H1 (cell line): ENCODE data around the gene WAC. TPM values are rescaled to one million over a fixed set of nuclear protein-coding genes. Genes with fewer than 3 reads are reported as not detected.

ENCODE experiments used
- KDM5A ChIP-seq: fragments of 200-600 bp; IDR thresholded peaks from 2 replicates; pipeline ENCODE4 v1.7.1; 2012; ENCODE audit warnings: mild to moderate bottlenecking, low read length, inconsistent platforms, mixed read lengths
- PHF8 ChIP-seq: fragments of 200-600 bp; sonication (generic); conservative IDR thresholded peaks from 2 replicates; pipeline ENCODE4 v1.7.1; 2012; ENCODE audit warnings: low read depth, mild to moderate bottlenecking, inconsistent platforms, low read length, moderate library complexity
- SIN3A ChIP-seq, 2 experiments: IDR thresholded peaks in 1 of 2; conservative IDR thresholded peaks in 1 of 2; 2 replicates each; pipeline ENCODE4 v1.6.1; 2011 to 2012; ENCODE audit warnings: low read length in 2 of 2, improper control_type of control experiment in 1 of 2, low read depth in 1 of 2, mild to moderate bottlenecking in 1 of 2
- SP4 ChIP-seq: IDR thresholded peaks from 2 replicates; pipeline ENCODE4 v1.6.1; 2012; ENCODE audit warnings: low read length, inconsistent platforms
- USF2 ChIP-seq: IDR thresholded peaks from 2 replicates; pipeline ENCODE4 v1.6.1; 2011; ENCODE audit warnings: low read length, improper control_type of control experiment
- polyA plus RNA-seq, 7 experiments: library from polyadenylated mRNA; depleted of rRNA in 3 of 7; stranded (reverse) in 5 of 7; unstranded in 2 of 7; fragments of >200 nt in 5 of 7; fragments of 200-250 nt in 2 of 7; gene quantifications; 1 replicate in 5 of 7; 2 replicates in 1 of 7; 4 replicates in 1 of 7; pipeline versions ENCODE4 v1.2.1 to v1.2.3, GENCODE V29; 2011 to 2013; ENCODE audit warnings: missing spikeins in 2 of 7, mixed read lengths in 2 of 7
- total RNA-seq: library from RNA; stranded (reverse); fragmentation: NEBNext Ultra II Directional; extraction: Animal tissue kit (Norgen Biotek cat#: 25700); gene quantifications from 2 replicates; pipeline ENCODE4 v1.2.1, GENCODE V29; 2021
- TF ChIP-seq, protein P1 (sequence below): IDR thresholded peaks from 2 replicates; pipeline ENCODE4 v1.6.1; 2012; ENCODE audit warnings: low read length, inconsistent platforms

Gene WAC
- total and polyA plus RNA-seq, 2 of the 8 experiments (the other 6 are each of a cell fraction or from before 2014, with no cell fraction given): 72.9 to 128 TPM

DNA sequence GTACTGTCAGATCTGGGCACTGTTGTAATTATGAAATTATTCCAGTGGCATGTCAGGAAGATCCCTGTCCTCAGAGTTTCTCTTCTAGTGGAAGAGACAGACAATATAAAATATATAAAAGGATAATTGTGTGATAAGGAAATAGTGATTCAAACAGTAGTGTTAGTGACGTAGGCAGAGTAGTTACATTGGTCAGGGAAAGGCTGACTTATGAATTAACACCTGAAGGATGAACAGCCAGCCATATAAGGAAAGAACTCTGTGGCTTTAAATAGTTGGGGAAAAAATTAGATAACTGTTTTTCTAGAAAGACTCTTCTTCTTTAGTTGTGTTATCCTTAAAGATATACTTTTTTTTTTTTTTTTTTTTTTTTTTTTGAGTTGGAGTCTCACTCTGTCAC is 37.7 kb downstream of the WAC start (continued):
- no peak for TF ChIP-seq SIN3A (conservative IDR thresholded peaks at IDR 0.05 in 1 of 2, IDR thresholded peaks at IDR 0.05 in 1 of 2; ENCODE audit: low read depth in 1 of 2, low read length in 2 of 2)
- TF ChIP-seq, protein P1, sequence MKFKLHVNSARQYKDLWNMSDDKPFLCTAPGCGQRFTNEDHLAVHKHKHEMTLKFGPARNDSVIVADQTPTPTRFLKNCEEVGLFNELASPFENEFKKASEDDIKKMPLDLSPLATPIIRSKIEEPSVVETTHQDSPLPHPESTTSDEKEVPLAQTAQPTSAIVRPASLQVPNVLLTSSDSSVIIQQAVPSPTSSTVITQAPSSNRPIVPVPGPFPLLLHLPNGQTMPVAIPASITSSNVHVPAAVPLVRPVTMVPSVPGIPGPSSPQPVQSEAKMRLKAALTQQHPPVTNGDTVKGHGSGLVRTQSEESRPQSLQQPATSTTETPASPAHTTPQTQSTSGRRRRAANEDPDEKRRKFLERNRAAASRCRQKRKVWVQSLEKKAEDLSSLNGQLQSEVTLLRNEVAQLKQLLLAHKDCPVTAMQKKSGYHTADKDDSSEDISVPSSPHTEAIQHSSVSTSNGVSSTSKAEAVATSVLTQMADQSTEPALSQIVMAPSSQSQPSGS: no peak
- no peak for TF ChIP-seq PHF8
- no peak for TF ChIP-seq KDM5A
- no peak for TF ChIP-seq SP4
- TF ChIP-seq USF2: no peak
